Raji (cell line): Measurements from ENCODE around the gene THRAP3.

Experiments used
- POLR2A ChIP-seq: IDR thresholded peaks from 2 replicates; pipeline ENCODE4 v1.6.1; 2011; ENCODE audit warnings: low read depth, low read length, control low read depth; ENCODE audit not compliant: insufficient read depth

The THRAP3 gene

GRCh38 chr1:36304970-36305914 lies 81.0 kb downstream of the THRAP3 start:
- no peak for TF ChIP-seq POLR2A

DNA sequence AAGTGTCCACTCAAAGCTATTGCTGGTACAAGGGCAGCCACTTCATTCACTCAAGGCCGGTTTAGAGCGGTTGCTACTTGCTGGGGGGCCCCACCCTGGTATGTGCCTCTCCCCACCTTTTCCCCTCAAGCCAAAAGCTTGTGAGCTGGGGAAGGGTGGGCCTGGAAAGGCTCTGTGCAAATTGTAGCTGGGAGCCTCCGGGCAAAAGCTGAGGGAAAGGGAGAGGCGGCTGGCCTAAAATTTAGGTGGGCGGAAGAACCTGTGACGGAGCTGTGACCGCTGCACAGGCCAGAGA lies 81.6 kb downstream of the THRAP3 start:
- TF ChIP-seq POLR2A, result no peak

- TF ChIP-seq POLR2A, result no peak
These were observed 82.1 kb downstream of the THRAP3 start, which contains the start of gene SH3D21 for GRCh38 chr1:36306210-36306901. Gene SH3D21 (plus strand): TSS chr1:36306368. CDS start chr1:36306421, 53 bp downstream.

GRCh38 chr1:36306902-36307456 lies 82.7 kb downstream of the THRAP3 start:
- TF ChIP-seq POLR2A, result peak; percentile 98

DNA sequence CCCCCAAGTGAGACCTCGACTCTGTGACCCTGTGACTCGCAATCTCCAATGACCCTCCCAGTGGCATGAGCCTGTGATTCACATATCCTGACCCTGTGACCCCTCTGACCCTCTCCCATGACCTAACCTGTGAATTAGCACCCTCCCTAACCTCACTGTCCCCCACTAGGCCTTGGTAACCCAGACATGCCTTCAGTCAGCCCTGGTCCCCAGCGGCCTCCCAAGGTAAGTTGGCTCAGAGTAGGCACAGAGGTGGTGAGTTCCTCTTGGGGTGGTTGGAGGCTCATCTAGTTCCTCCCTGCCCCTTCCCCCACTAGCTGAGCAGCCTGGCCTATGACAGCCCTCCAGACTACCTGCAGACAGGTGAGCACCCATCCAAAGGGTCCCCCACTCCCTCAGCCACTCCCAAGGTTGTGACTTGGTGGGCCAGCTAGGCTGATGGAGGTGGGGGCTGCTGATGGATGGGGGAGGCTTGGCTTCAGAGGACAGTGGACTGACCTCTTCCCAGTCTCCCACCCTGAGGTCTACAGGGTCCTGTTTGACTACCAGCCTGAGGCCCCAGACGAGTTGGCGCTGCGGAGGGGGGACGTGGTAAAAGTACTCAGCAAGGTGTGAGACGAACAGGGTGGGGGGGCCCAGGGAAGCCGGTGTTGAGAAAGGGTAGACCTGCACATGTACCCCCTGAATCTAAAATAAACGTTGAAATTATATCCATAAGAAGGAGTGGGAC lies 83.5 kb downstream of the THRAP3 start:
- no peak for TF ChIP-seq POLR2A

DNA sequence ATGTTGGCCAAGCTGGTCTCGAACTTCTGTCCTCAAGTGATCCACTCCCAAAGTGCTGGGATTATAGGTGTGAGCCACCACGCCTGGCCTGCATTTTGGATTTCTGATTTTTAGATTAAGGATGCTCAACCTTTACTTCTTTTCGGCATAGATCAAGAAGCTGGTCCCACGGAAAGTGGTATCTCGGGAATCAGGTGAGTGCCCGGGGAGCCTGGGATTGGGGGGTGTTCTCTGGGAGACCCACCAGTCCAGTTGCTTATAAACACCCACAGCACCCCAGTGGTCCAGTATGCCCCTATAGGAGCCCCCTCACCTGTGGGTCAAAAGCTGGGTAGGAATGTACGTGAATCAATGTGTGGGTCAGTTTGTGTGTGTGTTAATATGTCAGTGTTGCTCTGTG lies 85.2 kb downstream of the THRAP3 start:
- TF ChIP-seq POLR2A, result no peak

DNA sequence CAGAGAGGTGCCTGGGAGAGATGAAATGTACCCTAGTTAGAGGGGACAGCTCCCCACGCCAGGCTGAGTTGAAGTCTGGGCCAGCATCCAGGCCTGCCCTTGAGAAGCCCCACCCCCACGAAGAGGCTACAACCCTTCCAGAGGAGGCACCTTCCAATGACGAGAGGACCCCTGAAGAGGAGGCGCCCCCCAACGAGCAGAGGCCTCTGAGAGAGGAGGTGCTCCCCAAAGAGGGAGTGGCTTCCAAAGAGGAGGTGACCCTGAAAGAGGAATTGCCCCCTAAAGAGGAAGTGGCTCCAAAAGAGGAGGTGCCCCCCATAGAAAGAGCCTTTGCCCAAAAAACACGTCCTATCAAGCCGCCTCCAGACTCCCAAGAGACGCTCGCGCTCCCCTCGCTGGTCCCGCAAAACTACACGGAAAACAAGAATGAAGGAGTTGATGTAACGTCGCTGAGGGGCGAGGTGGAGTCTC lies 96.1 kb downstream of the THRAP3 start:
- TF ChIP-seq POLR2A, result no peak

DNA sequence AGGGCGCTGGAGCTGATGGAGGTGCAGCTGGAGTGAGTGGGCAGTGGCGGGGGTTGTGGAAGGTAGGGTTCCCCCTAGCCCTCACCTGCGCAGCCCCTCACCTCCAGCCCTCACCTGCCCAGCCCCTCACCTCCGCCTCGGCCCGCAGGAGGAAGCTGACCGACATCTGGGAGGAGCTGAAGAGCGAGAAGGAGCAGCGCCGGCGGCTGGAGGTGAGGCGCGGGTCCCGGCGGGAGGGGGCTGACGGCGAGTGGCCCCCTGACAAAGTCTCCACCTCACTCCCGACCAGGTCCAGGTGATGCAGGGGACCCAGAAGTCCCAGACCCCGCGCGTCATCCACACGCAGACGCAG lies 96.5 kb downstream of the THRAP3 start:
- no peak for TF ChIP-seq POLR2A

- no peak for TF ChIP-seq POLR2A
These were observed 97.1 kb downstream of the THRAP3 start for GRCh38 chr1:36321119-36321951.

- no peak for TF ChIP-seq POLR2A
These were observed 98.0 kb downstream of the THRAP3 start for GRCh38 chr1:36322041-36322785.

GRCh38 chr1:36322786-36323635 lies 98.8 kb downstream of the THRAP3 start:
- no peak for TF ChIP-seq POLR2A

- TF ChIP-seq POLR2A, result no peak
These were observed 99.6 kb downstream of the THRAP3 start, which contains the start of gene EVA1B for GRCh38 chr1:36323636-36324352. Gene EVA1B (minus strand): TSS chr1:36323645. CDS start chr1:36323037, 608 bp downstream.
